HCT116 (cell line): Measurements from ENCODE around the gene PRUNE1.

Experiments
- ATF3 ChIP-seq: IDR thresholded peaks from 2 replicates; pipeline ENCODE4 v1.6.1; 2012
- CTCF ChIP-seq, 3 experiments: fragments of 200-600 bp in 1 of 3; sonication (generic) in 1 of 3; IDR thresholded peaks in 2 of 3; conservative IDR thresholded peaks in 1 of 3; 2 replicates each; pipeline ENCODE4 v1.5.1; 2012 to 2017; ENCODE audit warnings: low read depth in 2 of 3, low read length in 2 of 3, antibody characterized with exemption in 1 of 3, borderline replicate concordance in 1 of 3, control low read depth in 1 of 3, mild to moderate bottlenecking in 1 of 3, mixed read lengths in 1 of 3, mixed run types in 1 of 3, moderate library complexity in 1 of 3; ENCODE audit not compliant: insufficient read depth in 1 of 3
- EGR1 ChIP-seq: IDR thresholded peaks from 2 replicates; pipeline ENCODE4 v1.6.1; 2012; ENCODE audit warnings: low read depth
- EZH2 ChIP-seq: fragments of 200-600 bp; sonication (generic); IDR thresholded peaks from 2 replicates; pipeline ENCODE4 v1.6.1; 2017; ENCODE audit warnings: antibody characterized with exemption, mixed run types
- JUND ChIP-seq: IDR thresholded peaks from 2 replicates; pipeline ENCODE4 v1.6.1; 2012
- POLR2A ChIP-seq: IDR thresholded peaks from 2 replicates; pipeline ENCODE4 v1.7.0; 2011; ENCODE audit warnings: borderline replicate concordance; ENCODE audit not compliant: insufficient read depth, insufficient read length; ENCODE audit errors: extremely low read depth
- POLR2AphosphoS5 ChIP-seq: IDR thresholded peaks from 2 replicates; pipeline ENCODE4 v1.6.1; 2011; ENCODE audit warnings: mild to moderate bottlenecking, low read depth, low read length, moderate library complexity
- ZFX ChIP-seq: fragments of 450-650 bp; IDR thresholded peaks from 2 replicates; pipeline ENCODE4 v1.6.1; 2017
- ZNF274 ChIP-seq: fragments of 200-500 bp; sonication (Bioruptor generic); IDR thresholded peaks from 2 replicates; pipeline ENCODE4 v1.6.1; 2014; ENCODE audit warnings: mild to moderate bottlenecking, low read depth, low read length, inconsistent platforms
- TF ChIP-seq, protein P1 (sequence below): IDR thresholded peaks from 2 replicates; pipeline ENCODE4 v1.6.1; 2011; ENCODE audit warnings: mild to moderate bottlenecking, low read length, moderate library complexity; ENCODE audit not compliant: insufficient replicate concordance; ENCODE audit errors: extremely low read depth

DNA sequence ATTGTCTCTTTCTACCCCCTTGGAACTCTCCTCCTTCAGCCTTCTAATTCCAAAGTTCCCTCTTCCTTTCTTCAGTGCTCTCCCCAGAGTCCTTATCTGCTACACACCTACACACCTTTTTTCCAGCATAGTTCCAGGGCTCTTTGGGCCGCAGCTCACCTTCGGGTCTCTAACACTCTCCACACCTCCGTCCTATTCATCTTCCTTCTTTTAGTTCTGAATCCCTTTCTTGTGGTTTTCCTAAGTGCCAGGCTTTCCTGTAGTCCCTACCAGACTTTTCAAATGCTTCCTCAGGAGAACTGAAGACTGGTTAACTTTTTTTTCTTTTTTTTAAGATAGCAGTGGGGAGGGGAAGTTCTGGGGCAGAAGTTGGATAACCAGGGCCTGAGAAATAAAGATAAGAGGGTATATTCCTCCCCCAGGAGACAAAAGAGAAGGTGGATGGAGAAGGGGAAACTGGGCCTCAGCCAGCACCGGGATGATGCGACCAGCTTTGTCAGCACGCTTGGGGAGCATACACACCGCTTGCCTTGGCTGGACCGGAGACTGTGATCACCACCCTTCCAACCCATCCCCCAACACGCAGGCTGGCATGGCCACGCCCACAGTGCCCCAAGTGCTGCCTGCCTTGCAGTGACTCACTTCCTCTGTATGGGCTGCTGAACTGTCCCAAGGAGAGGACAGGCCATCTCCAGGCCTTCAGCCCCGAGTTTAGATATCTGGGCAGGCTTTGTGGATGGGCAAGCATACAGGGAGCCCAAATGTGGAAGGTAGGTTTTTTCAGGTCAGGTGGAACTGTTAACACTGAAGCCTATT, 31.2 kb upstream of the PRUNE1 start:
- TF ChIP-seq ATF3 (no peak), EZH2 (no peak), CTCF (IDR thresholded peaks at IDR 0.05 in 2 of 3, conservative IDR thresholded peaks at IDR 0.05 in 1 of 3; ENCODE audit: borderline replicate concordance in 1 of 3, insufficient read depth in 1 of 3, low read depth in 2 of 3, low read length in 2 of 3) (no peak), ZNF274 (no peak), POLR2A (peak; percentile 87), POLR2AphosphoS5 (peak; percentile 97), JUND (no peak), EGR1 (no peak), ZFX (peak; percentile 62)
- TF ChIP-seq, protein P1, sequence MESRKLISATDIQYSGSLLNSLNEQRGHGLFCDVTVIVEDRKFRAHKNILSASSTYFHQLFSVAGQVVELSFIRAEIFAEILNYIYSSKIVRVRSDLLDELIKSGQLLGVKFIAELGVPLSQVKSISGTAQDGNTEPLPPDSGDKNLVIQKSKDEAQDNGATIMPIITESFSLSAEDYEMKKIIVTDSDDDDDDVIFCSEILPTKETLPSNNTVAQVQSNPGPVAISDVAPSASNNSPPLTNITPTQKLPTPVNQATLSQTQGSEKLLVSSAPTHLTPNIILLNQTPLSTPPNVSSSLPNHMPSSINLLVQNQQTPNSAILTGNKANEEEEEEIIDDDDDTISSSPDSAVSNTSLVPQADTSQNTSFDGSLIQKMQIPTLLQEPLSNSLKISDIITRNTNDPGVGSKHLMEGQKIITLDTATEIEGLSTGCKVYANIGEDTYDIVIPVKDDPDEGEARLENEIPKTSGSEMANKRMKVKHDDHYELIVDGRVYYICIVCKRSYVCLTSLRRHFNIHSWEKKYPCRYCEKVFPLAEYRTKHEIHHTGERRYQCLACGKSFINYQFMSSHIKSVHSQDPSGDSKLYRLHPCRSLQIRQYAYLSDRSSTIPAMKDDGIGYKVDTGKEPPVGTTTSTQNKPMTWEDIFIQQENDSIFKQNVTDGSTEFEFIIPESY, result no peak
